Stimulated activated CD8-positive, alpha-beta memory T cell treated with anti-CD3 and anti-CD28 coated beads, Interleukin-7, amount 100 ng/mL, for 4 hours (primary cell): ENCODE data around the gene CAV3.

Experiments
- DNase-seq, 2 donors: peaks; one replicate each; pipeline ENCODE4 v3.0.0-alpha.2; 2020; ENCODE audit warnings: low read depth in 2 of 2

The CAV3 gene

DNA sequence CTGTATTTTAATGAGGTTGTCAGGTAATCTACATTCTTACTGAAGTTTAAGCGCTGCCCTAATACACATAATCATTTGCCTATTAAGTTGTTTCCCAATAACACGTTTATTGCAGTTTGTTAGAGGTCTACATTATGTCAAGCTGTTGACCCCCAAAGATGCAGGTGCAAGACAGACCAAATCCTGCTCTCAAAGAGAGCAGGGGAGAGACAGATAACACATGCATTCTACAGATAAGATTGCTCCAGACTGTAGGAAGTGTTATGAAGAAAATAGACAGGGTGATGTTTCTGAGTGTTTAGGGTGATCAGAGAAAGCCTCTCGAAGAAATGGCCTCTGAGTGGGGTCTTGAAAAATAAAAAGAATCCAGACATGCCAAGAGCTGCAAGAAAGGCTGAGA lies 60.6 kb downstream of the CAV3 start:
- DNase-seq: no peak
